SK-N-MC (cell line): ENCODE data around the gene ABCB4.

Source experiments
- DNase-seq: peaks from one replicate; pipeline ENCODE4 v3.0.0-alpha.2; 2011; ENCODE audit warnings: low read depth, low spot score
- H3K27ac ChIP-seq: fragments of 200-600 bp; sonication (generic); 2 replicates; pipeline ENCODE4 v1.5.1; 2016; ENCODE audit warnings: mixed run types
- H3K36me3 ChIP-seq: fragments of 200-600 bp; sonication (generic); 2 replicates; pipeline ENCODE4 v1.6.1; 2017; ENCODE audit warnings: antibody characterized with exemption, low read length, mixed read lengths; ENCODE audit not compliant: insufficient read depth
- H3K4me3 ChIP-seq: fragments of 200-600 bp; sonication (generic); 2 replicates; pipeline ENCODE4 v1.5.1; 2016
- H3K9ac ChIP-seq: fragments of 200-600 bp; sonication (generic); 2 replicates; pipeline ENCODE4 v1.8.0; 2017; ENCODE audit warnings: mixed run types, mixed read lengths; ENCODE audit not compliant: insufficient read length
- H3K9me3 ChIP-seq: fragments of 200-600 bp; sonication (generic); 2 replicates; pipeline ENCODE4 v1.6.1; 2017; ENCODE audit warnings: low read depth, mild to moderate bottlenecking, antibody characterized with exemption, low read length, moderate library complexity, mixed read lengths
- EZH2 ChIP-seq: fragments of 200-600 bp; sonication (generic); IDR thresholded peaks from one replicate; pipeline ENCODE4 v1.6.1; 2017; ENCODE audit warnings: antibody characterized with exemption
- FOXP2 ChIP-seq: optimal IDR thresholded peaks from 2 replicates; pipeline ENCODE3; 2011; ENCODE audit warnings: mild to moderate bottlenecking, moderate library complexity; ENCODE audit not compliant: insufficient read depth; ENCODE audit errors: extremely low read length, control extremely low read depth
- POLR2AphosphoS5 ChIP-seq: IDR thresholded peaks from 2 replicates; pipeline ENCODE4 v1.6.1; 2012; ENCODE audit warnings: mild to moderate bottlenecking, low read depth, low read length, borderline replicate concordance

ABCB4 gene

GRCh38 chr7:87420173-87420572 lies 55.3 kb downstream of the ABCB4 start:
- TF ChIP-seq POLR2AphosphoS5: no peak
- TF ChIP-seq EZH2: no peak
- TF ChIP-seq FOXP2: no peak
- Histone ChIP-seq H3K4me3 (no peak overlapping the region), H3K9ac (no peak overlapping the region), H3K27ac (no peak overlapping the region), H3K9me3 (no peaks in the 10 kb centered on the region), H3K36me3 (no peaks in the 10 kb centered on the region)
- DNase-seq: no peak

- Histone ChIP-seq H3K27ac (no peak overlapping the region), H3K4me3 (no peak overlapping the region), H3K9me3 (no peaks in the 10 kb centered on the region), H3K36me3 (no peaks in the 10 kb centered on the region), H3K9ac (no peak overlapping the region)
- DNase-seq: peak; percentile 56
- TF ChIP-seq FOXP2 (no peak), POLR2AphosphoS5 (no peak), EZH2 (no peak)
Measured at GRCh38 chr7:87416682-87417587, 58.5 kb downstream of the ABCB4 start.

GRCh38 chr7:87414794-87415188 lies 60.7 kb downstream of the ABCB4 start:
- Histone ChIP-seq H3K4me3 (no peak overlapping the region), H3K9me3 (no peaks in the 10 kb centered on the region), H3K27ac (no peak overlapping the region), H3K36me3 (no peaks in the 10 kb centered on the region), H3K9ac (no peak overlapping the region)
- DNase-seq: no peak
- TF ChIP-seq FOXP2 (no peak), EZH2 (no peak), POLR2AphosphoS5 (no peak)

- H3K27ac ChIP-seq: no peak overlapping the region
- H3K9ac ChIP-seq: no peak overlapping the region
- H3K4me3 ChIP-seq: no peak overlapping the region
- TF ChIP-seq POLR2AphosphoS5: no peak
- TF ChIP-seq FOXP2: no peak
- no peak for TF ChIP-seq EZH2
- DNase-seq: no peak
- no peaks in the 10 kb centered on the region for H3K36me3 ChIP-seq
- no peaks in the 10 kb centered on the region for H3K9me3 ChIP-seq
Measured at GRCh38 chr7:87413951-87414793, 61.3 kb downstream of the ABCB4 start.

GRCh38 chr7:87413029-87413428 lies 62.5 kb downstream of the ABCB4 start:
- H3K9ac ChIP-seq: no peak overlapping the region
- H3K27ac ChIP-seq: no peak overlapping the region

GRCh38 chr7:87411186-87411585 lies 64.3 kb downstream of the ABCB4 start:
- no peak overlapping the region for H3K27ac ChIP-seq
- H3K36me3 ChIP-seq: no peaks in the 10 kb centered on the region
- TF ChIP-seq POLR2AphosphoS5 (no peak), EZH2 (no peak), FOXP2 (no peak)
- no peak for DNase-seq
- H3K4me3 ChIP-seq: no peak overlapping the region
- no peaks in the 10 kb centered on the region for H3K9me3 ChIP-seq
- H3K9ac ChIP-seq: no peak overlapping the region

More at GRCh38 chr7:87413029-87413428, 62.5 kb downstream of the ABCB4 start:
- no peak overlapping the region for H3K4me3 ChIP-seq
- no peaks in the 10 kb centered on the region for H3K9me3 ChIP-seq
- DNase-seq: no peak
- TF ChIP-seq FOXP2 (no peak), EZH2 (no peak), POLR2AphosphoS5 (no peak)
- no peaks in the 10 kb centered on the region for H3K36me3 ChIP-seq

GRCh38 chr7:87404674-87405073 lies 70.8 kb downstream of the ABCB4 start:
- DNase-seq: no peak
- TF ChIP-seq FOXP2 (no peak), EZH2 (no peak), POLR2AphosphoS5 (no peak)
- Histone ChIP-seq H3K9ac (no peak overlapping the region), H3K27ac (no peak overlapping the region), H3K9me3 (no peaks in the 10 kb centered on the region), H3K36me3 (no peaks in the 10 kb centered on the region), H3K4me3 (no peak overlapping the region)

GRCh38 chr7:87398446-87398845 lies 77.0 kb downstream of the ABCB4 start:
- H3K9me3 ChIP-seq: no peaks in the 10 kb centered on the region
- H3K27ac ChIP-seq: no peak overlapping the region
- TF ChIP-seq POLR2AphosphoS5: no peak
- no peak for TF ChIP-seq FOXP2
- no peak for TF ChIP-seq EZH2
- H3K4me3 ChIP-seq: no peak overlapping the region
- no peaks in the 10 kb centered on the region for H3K36me3 ChIP-seq
- no peak for DNase-seq
- no peak overlapping the region for H3K9ac ChIP-seq

- Histone ChIP-seq H3K9me3 (no peaks in the 10 kb centered on the region), H3K9ac (no peak overlapping the region), H3K4me3 (no peak overlapping the region), H3K27ac (no peak overlapping the region), H3K36me3 (no peaks in the 10 kb centered on the region)
- no peak for DNase-seq
- TF ChIP-seq FOXP2: no peak
- no peak for TF ChIP-seq EZH2
- TF ChIP-seq POLR2AphosphoS5: no peak
Measured at GRCh38 chr7:87395442-87396020, 79.9 kb downstream of the ABCB4 start.
